Common myeloid progenitor, CD34-positive (primary cell): Measurements from ENCODE around the gene MT1X. TPM values are rescaled to one million over a fixed set of nuclear protein-coding genes. Genes with fewer than 3 reads are reported as not detected.

Experiments used
- CTCF ChIA-PET: fragments of 350-600 bp; sonication (Branson Sonifier 250); formaldehyde crosslinking; loops from one replicate; lab custom pipeline; 2021; ENCODE audit warnings: antibody characterized with exemption; lab: Charles Lee
- POLR2A ChIA-PET: fragments of 350-600 bp; sonication (Branson Sonifier 250); formaldehyde crosslinking; loops from one replicate; lab custom pipeline; 2021; ENCODE audit warnings: antibody characterized with exemption; lab: Charles Lee
- DNase-seq, 3 donors: peaks; one replicate each; pipeline versions ENCODE4 v3.0.0 to v3.0.0-alpha.2; 2013
- H3K27ac ChIP-seq, 2 experiments: 1 replicate in 1 of 2; 2 replicates in 1 of 2; pipeline ENCODE4 v1.7.0; 2013; ENCODE audit warnings: inconsistent platforms in 2 of 2, low read length in 2 of 2, mild to moderate bottlenecking in 2 of 2, low read depth in 1 of 2, moderate library complexity in 1 of 2; ENCODE audit not compliant: severe bottlenecking in 2 of 2, insufficient read depth in 1 of 2, poor library complexity in 1 of 2
- H3K27me3 ChIP-seq, 5 experiments: replicated peaks in 2 of 5; 1 replicate in 3 of 5; 2 replicates in 2 of 5; pipeline versions ENCODE4 v1.6.1 to v1.7.0; 2013; ENCODE audit warnings: low read length in 4 of 5, mild to moderate bottlenecking in 2 of 5, moderate library complexity in 2 of 5, inconsistent platforms in 1 of 5; ENCODE audit not compliant: insufficient read depth in 5 of 5, control insufficient read depth in 4 of 5
- H3K36me3 ChIP-seq, 4 experiments: 1 replicate in 2 of 4; 2 replicates in 2 of 4; pipeline versions ENCODE4 v1.6.1 to v1.7.0; 2013; ENCODE audit warnings: low read length in 3 of 4, control low read depth in 1 of 4, mild to moderate bottlenecking in 1 of 4; ENCODE audit not compliant: control insufficient read depth in 4 of 4, insufficient read depth in 4 of 4
- H3K4me1 ChIP-seq, 4 experiments: 1 replicate in 3 of 4; 2 replicates in 1 of 4; pipeline versions ENCODE4 v1.6.1 to v1.7.1; 2013; ENCODE audit warnings: low read length in 3 of 4, mild to moderate bottlenecking in 3 of 4, control low read depth in 1 of 4, inconsistent platforms in 1 of 4, moderate library complexity in 1 of 4; ENCODE audit not compliant: control insufficient read depth in 4 of 4, insufficient read depth in 4 of 4; ENCODE audit errors: control extremely low read depth in 1 of 4
- H3K4me3 ChIP-seq, 7 experiments: 1 replicate in 4 of 7; 2 replicates in 3 of 7; pipeline versions ENCODE4 v1.5.1 to v1.7.0; 2013; ENCODE audit warnings: mild to moderate bottlenecking in 7 of 7, low read length in 6 of 7, moderate library complexity in 6 of 7, inconsistent platforms in 2 of 7, low read depth in 2 of 7, control low read depth in 1 of 7; ENCODE audit not compliant: insufficient read depth in 4 of 7, control insufficient read depth in 1 of 7; ENCODE audit errors: extremely low read depth in 1 of 7
- H3K9me3 ChIP-seq, 5 experiments: 1 replicate in 4 of 5; 2 replicates in 1 of 5; pipeline versions ENCODE4 v1.6.1 to v1.7.1; 2013; ENCODE audit warnings: low read length in 4 of 5, mild to moderate bottlenecking in 2 of 5, inconsistent platforms in 1 of 5, low read depth in 1 of 5, moderate library complexity in 1 of 5; ENCODE audit not compliant: control insufficient read depth in 4 of 5, insufficient read depth in 2 of 5; ENCODE audit errors: control extremely low read depth in 1 of 5
- WGBS: methylation state at CpG from one replicate; pipeline ENCODE4 v1.1.5; 2013; ENCODE audit not compliant: insufficient coverage; 5-methylcytosine and 5-hydroxymethylcytosine counted together
- polyA plus RNA-seq: library from polyadenylated mRNA; unstranded; fragments of 120-200 nt; gene quantifications from one replicate; pipeline ENCODE4 v1.2.1, GENCODE V29; 2013

Gene MT1X
- 8.2 TPM for polyA plus RNA-seq

- CTCF ChIA-PET = interaction anchor here (1.5 to 1.8 kb wide), 3 partner anchors 11 to 20 kb away, joined by 4 to 6 read pairs (median 5); partner anchors contain the start of gene MT1G
- H3K4me1 ChIP-seq = peaks cover 0 to 16% (median 13%) of the 10 kb centered on the region in 4 experiments
- no peaks in the 10 kb centered on the region for H3K36me3 ChIP-seq
- peak; percentile 77 to 89 (median 81) for DNase-seq
- peak within 1 kb of the TSS in 1 of 2 experiments; percentile 43 for H3K27ac ChIP-seq
- POLR2A ChIA-PET = interaction anchor here (0.6 kb wide), 1 partner anchor 13 kb away, joined by 3 read pairs; no protein-coding TSS in a partner anchor
- peak within 1 kb of the TSS; percentile 36 to 74 (median 68) for H3K4me3 ChIP-seq
- H3K9me3 ChIP-seq = peaks cover 0 to 10% (median 5%) of the 10 kb centered on the region in 5 experiments
- 0% methylated on average over 46 of the region's 49 CpGs for WGBS
- H3K27me3 ChIP-seq = peaks cover 0 to 29% (median 25%) of the 10 kb centered on the region in 5 experiments
Observed at GRCh38 chr16:56681939-56682702, at the start of gene MT1X. TSS of gene MT1X (plus strand) at chr16:56682470. CDS start at chr16:56682541, 71 bp downstream.

GRCh38 chr16:56632848-56633365, 49.4 kb upstream of the MT1X start:
- WGBS = 34% methylated on average over 4 of the region's 6 CpGs
- Histone ChIP-seq H3K4me1 (peaks cover 0 to 27% (median 16%) of the 10 kb centered on the region in 4 experiments), H3K27me3 (peaks cover 16 to 97% (median 44%) of the 10 kb centered on the region in 5 experiments), H3K4me3 (peak overlapping the region in 4 of 7 experiments; percentile 38 to 62 (median 57)), H3K27ac (no peak overlapping the region), H3K9me3 (no peaks in the 10 kb centered on the region), H3K36me3 (no peaks in the 10 kb centered on the region)
- CTCF ChIA-PET = interaction anchor here (1.0 kb wide), 1 partner anchor 10 kb away, joined by 3 read pairs; no protein-coding TSS in a partner anchor
- POLR2A ChIA-PET = no interaction called here
- no peak for DNase-seq

DNA sequence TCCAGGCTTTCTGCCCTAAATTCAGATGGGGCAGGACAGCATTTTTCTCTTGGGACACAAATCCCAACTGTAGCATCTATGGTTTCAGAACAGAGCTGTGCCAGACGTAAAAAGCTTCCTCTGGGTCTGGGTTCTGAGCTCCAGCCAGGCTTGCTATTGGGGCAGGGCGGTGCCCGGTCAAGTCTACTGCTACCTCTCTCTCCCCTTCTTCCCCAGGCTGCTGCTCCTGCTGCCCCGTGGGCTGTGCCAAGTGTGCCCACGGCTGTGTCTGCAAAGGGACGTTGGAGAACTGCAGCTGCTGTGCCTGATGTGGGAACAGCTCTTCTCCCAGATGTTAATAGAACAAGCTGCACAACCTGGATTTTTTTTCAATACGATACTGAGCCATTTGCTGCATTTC, 48.7 kb upstream of the MT1X start:
- H3K4me3 ChIP-seq = no peak overlapping the region
- H3K27ac ChIP-seq = no peak overlapping the region
- H3K4me1 ChIP-seq = peaks cover 0 to 34% (median 19%) of the 10 kb centered on the region in 4 experiments
- ChIA-PET POLR2A (no interaction called here), CTCF (interaction anchor here (1.0 to 1.3 kb wide), 3 partner anchors 9 to 26 kb away, joined by 3 to 5 read pairs (median 3); partner anchors contain the start of gene MT2A)
- peaks cover 16 to 100% (median 48%) of the 10 kb centered on the region in 5 experiments for H3K27me3 ChIP-seq
- WGBS = 54% methylated on average over 7 of the region's 7 CpGs
- no peaks in the 10 kb centered on the region for H3K9me3 ChIP-seq
- no peak for DNase-seq
- no peaks in the 10 kb centered on the region for H3K36me3 ChIP-seq

- 3% methylated on average over 35 of the region's 47 CpGs for WGBS
- ChIA-PET POLR2A (no interaction called here), CTCF (interaction anchor here (1.0 to 1.3 kb wide), 3 partner anchors 9 to 27 kb away, joined by 3 to 5 read pairs (median 5); partner anchors contain the start of gene MT2A)
- H3K36me3 ChIP-seq = no peaks in the 10 kb centered on the region
- H3K4me1 ChIP-seq = peaks cover 0 to 35% (median 19%) of the 10 kb centered on the region in 4 experiments
- H3K27me3 ChIP-seq = peaks cover 18 to 100% (median 51%) of the 10 kb centered on the region in 5 experiments
- H3K9me3 ChIP-seq = no peaks in the 10 kb centered on the region
- DNase-seq = no peak
- peak overlapping the region in 3 of 7 experiments; percentile 16 to 43 (median 19) for H3K4me3 ChIP-seq
- no peak overlapping the region for H3K27ac ChIP-seq
Observed at GRCh38 chr16:56634715-56635440, 47.4 kb upstream of the MT1X start.

DNA sequence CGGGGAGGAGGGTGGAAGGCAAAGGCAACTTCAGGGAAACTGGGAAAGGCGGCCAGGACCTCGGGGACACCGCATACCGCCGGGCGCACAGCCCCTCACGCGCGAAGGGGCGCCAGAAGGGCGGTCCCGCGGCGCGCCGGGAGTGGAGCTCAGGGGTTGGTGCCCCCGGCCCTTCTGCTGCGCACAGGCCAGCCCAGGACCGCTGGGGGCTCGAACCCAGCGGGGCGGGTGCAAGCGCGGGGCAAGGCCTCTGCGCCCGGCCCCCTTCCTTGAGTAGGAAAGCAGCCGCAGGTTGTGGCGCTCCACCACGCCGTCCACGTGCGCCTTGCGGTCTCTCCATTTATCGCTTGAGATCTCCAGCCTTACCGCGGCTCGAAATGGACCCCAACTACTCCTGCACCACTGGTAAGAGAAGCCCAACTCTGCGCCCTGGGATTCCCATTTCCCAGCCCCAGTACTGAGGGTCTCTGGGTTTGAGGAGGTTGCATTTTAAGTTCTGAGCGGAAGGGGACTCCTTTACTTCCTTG, 46.8 kb upstream of the MT1X start:
- Histone ChIP-seq H3K4me3 (peak overlapping the region in 2 of 7 experiments; percentile 11 to 43), H3K9me3 (no peaks in the 10 kb centered on the region), H3K36me3 (no peaks in the 10 kb centered on the region), H3K27ac (no peak overlapping the region), H3K4me1 (peaks cover 0 to 35% (median 19%) of the 10 kb centered on the region in 4 experiments), H3K27me3 (peaks cover 17 to 100% (median 51%) of the 10 kb centered on the region in 5 experiments)
- WGBS = under 1% methylated on average over 21 of the region's 40 CpGs
- DNase-seq = peak in 2 of 3 donors; percentile 61 to 62
- CTCF ChIA-PET = interaction anchor here (1.2 kb wide), 1 partner anchor 14 kb away, joined by 3 read pairs; no protein-coding TSS in a partner anchor
- POLR2A ChIA-PET = no interaction called here

DNA sequence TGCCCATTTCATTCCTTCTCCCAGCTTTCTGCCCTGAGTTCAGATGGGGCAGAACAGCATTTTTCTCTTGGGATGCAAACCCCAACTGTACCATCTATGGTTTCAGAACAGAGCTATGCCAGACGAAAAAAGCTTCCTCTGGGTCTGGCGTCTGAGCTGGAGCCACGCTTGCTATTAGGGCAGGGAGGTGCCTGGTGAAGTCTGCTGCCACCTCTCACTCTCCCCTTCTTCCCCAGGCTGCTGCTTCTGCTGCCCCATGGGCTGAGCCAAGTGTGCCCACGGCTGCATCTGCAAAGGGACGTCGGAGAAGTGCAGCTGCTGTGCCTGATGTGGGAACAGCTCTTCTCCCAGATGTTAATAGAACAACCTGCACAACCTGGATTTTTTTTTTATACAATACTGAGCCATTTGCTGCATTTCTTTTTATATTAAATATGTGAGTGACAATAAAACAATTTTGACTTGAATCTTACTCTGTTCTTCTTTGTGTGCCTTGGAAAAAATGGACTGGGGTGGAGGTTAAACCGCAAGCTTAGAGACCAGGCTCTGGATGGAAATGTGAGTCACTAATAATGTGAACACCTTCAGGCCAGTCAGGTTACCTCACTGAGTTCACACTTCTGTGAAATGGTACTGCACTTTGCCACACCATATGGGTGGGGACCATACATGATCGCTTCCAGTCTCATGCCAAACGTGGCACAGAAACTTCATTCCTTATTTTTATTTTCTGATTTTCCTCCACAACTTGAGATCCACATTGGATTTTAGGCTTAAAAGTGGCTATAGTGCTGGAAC, 45.5 kb upstream of the MT1X start:
- no peak for DNase-seq
- Histone ChIP-seq H3K4me3 (no peak overlapping the region), H3K4me1 (peaks cover 0 to 34% (median 19%) of the 10 kb centered on the region in 4 experiments), H3K9me3 (no peaks in the 10 kb centered on the region), H3K36me3 (no peaks in the 10 kb centered on the region), H3K27me3 (peaks cover 17 to 99% (median 50%) of the 10 kb centered on the region in 5 experiments), H3K27ac (no peak overlapping the region)
- 50% methylated on average over 4 of the region's 9 CpGs for WGBS
- POLR2A ChIA-PET = interaction anchor here (0.6 kb wide), 1 partner anchor 341 kb away, joined by 3 read pairs; no protein-coding TSS in a partner anchor
- CTCF ChIA-PET = interaction anchor here (1.1 to 1.3 kb wide), 4 partner anchors 16 to 66 kb away, joined by 3 to 4 read pairs (median 4); no protein-coding TSS in a partner anchor
